Omental fat pad (tissue), 4 donors: Measurements from ENCODE around the gene SMOC2. TPM values are rescaled to one million over a fixed set of nuclear protein-coding genes. Genes with fewer than 3 reads are reported as not detected.

Experiments
- ATAC-seq: fragments of 150-250 bp; one replicate; pipeline ENCODE4 v1.9.1; 2016; ENCODE audit warnings: mild to moderate bottlenecking, moderate library complexity; ENCODE audit not compliant: low FRiP score
- DNase-seq: peaks from one replicate; pipeline ENCODE4 v3.0.0-alpha.2; 2019; ENCODE audit warnings: low spot score
- CTCF ChIP-seq, 3 donors: fragments of 450-650 bp; IDR thresholded peaks; one replicate each; pipeline ENCODE4 v1.5.1; 2016 to 2017; ENCODE audit warnings: antibody characterized with exemption in 3 of 3, mild to moderate bottlenecking in 3 of 3, moderate library complexity in 2 of 3
- total RNA-seq, 4 donors: library from RNA; depleted of rRNA; stranded (reverse); fragments of >200 nt; gene quantifications; one replicate each; pipeline ENCODE4 v1.1.0, GENCODE V29; 2016

The SMOC2 gene
- total RNA-seq, 4 donors from 2014 or later: 53.1 to 164 (median 102) TPM

DNA sequence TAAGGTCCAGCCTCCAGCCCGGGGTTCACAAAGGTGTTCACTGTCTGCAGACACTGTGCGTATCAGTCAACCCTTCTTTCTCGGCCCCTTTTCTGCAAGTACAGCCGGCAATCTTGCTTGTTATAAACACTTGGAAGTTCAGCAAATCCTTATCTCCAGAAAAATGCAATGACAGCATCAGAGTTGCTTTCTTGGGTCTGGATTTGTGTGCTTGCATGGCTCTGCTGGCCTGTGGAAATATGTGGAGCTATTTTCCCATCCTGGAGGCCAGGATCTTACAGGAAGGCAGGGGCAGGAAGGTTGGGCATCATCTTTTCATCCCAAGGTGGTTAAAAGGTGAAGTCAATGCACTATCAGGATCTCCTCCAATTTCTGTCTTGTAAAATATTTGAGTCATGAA, 100.3 kb downstream of the SMOC2 start:
- DNase-seq (no peak), ATAC-seq (no peak)
- TF ChIP-seq CTCF (IDR thresholded peaks at IDR 0.05): no peak

DNA sequence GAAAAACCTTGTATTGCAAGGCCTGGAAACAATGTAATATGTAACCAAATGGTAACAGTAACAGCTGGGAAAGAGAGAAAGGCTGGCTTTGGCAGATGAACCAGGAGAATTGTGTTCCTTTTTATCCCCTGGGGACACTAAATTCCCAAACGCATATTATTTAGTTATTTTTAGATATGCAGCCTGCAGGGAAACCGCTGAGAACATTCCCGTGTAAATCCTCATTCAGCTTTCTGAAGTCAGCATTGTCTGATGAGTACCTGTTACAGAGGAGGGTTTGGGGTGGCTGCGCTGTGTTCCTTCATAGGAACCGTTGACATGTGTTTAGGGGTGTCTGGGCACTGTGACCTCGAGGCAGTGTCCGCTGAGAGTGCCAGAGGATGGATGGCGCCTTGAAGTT, 101.3 kb downstream of the SMOC2 start:
- TF ChIP-seq CTCF (IDR thresholded peaks at IDR 0.05): no peak
- DNase-seq (no peak), ATAC-seq (no peak)

- TF ChIP-seq CTCF (IDR thresholded peaks at IDR 0.05): no peak
- no peak for DNase-seq
- ATAC-seq: peak; percentile 61
Measured at GRCh38 chr6:168545428-168545827, 104.4 kb downstream of the SMOC2 start.

DNA sequence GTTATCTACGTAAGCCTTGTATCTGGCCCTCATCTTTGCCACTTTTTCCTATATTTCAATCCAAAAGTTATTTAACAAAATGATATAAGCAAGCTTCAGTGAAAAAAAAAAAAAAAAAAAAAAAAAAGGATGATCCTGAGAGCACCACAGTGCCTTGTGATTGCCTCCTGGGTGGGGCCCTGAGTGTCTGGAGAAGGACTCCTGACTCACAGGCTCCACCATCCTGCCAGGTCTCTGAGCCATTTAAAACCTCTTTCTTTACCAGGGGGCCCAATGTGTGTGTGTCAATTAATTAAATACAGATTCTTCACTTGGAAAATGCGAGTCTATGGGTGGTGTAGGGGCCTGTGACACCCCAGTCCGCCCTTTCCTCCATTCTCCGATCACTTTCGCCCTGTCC, 105.2 kb downstream of the SMOC2 start:
- no peak for TF ChIP-seq CTCF (IDR thresholded peaks at IDR 0.05)
- ATAC-seq (peak; percentile 72), DNase-seq (peak; percentile 42)

DNA sequence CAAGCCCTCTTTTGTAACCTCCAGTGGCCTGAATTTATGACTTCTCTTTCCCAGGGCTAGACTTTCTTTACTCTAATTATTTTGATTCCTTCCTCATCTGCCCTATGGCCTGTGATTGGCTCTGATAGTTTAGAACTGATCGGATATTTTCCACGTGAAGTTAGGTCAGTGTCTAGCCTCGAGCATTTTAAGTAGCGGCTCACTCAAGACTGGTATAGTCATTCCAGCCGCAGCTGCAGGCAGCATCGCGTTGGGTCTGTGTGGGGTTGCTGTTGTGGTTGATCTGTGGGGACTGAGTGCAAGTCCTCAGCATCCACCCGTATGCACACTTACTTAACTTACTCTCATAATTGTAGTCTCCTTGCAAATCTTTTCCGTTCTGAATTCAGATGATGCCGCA, 105.7 kb downstream of the SMOC2 start:
- TF ChIP-seq CTCF (IDR thresholded peaks at IDR 0.05): no peak
- ATAC-seq (no peak), DNase-seq (no peak)

DNA sequence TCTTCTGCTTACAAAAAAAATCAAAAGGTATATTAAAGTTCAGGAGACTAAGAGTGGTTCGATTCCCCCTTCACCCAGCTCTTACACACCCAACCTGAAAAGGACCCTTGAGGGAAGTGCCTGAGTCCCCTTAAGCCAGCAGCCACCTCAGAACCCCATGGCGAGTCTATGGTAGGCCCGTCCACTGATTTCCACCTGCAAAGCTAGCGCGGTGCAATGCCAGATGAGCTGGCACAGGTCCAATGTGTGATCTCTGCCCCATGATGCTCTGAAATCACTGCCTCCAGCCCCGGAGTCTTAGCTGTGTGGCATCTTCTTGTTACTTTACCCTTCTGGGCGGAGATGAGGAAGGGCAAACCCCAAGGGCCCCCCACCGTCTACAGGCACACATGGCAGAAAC, 109.3 kb downstream of the SMOC2 start:
- TF ChIP-seq CTCF (IDR thresholded peaks at IDR 0.05): no peak
- ATAC-seq (no peak), DNase-seq (no peak)

- ATAC-seq (no peak), DNase-seq (no peak)
- TF ChIP-seq CTCF (IDR thresholded peaks at IDR 0.05): no peak
Measured at GRCh38 chr6:168554472-168554871, 113.5 kb downstream of the SMOC2 start.
